ENCODE measurements around the gene LAIR1.

- TF ChIP-seq CTCF (conservative IDR thresholded peaks at IDR 0.05) (no peak), ZFX (IDR thresholded peaks at IDR 0.05) (no peak)
These were observed 36.2 kb upstream of the LAIR1 start for GRCh38 chr19:54400913-54401312.
